MM.1S (cell line): ENCODE measurements around the gene STARD3.

ENCODE experiments used
- DNase-seq: peaks from one replicate; pipeline ENCODE4 v3.0.0-alpha.2; 2015
- H2AFZ ChIP-seq: fragments of 300-600 bp; sonication (generic); 2 replicates; pipeline ENCODE4 v1.6.0; 2016; ENCODE audit warnings: antibody characterized with exemption, low read length
- H3F3A ChIP-seq: fragments of 300-600 bp; sonication (generic); 2 replicates; pipeline ENCODE4 v1.6.1; 2016; ENCODE audit warnings: mild to moderate bottlenecking, antibody characterized with exemption, low read length, moderate library complexity, mixed read lengths; ENCODE audit not compliant: insufficient read depth
- H3K27ac ChIP-seq: fragments of 300-600 bp; sonication (generic); 2 replicates; pipeline ENCODE4 v1.5.1; 2016; ENCODE audit warnings: mild to moderate bottlenecking, low read length
- H3K27me3 ChIP-seq: fragments of 300-600 bp; sonication (generic); replicated peaks from 2 replicates; pipeline ENCODE4 v1.6.0; 2016; ENCODE audit warnings: low read length; ENCODE audit not compliant: insufficient read depth
- H3K36me3 ChIP-seq: fragments of 300-600 bp; sonication (generic); replicated peaks from 2 replicates; pipeline ENCODE4 v1.6.1; 2016; ENCODE audit warnings: mild to moderate bottlenecking, low read length, mixed read lengths; ENCODE audit not compliant: insufficient read depth
- H3K4me1 ChIP-seq: fragments of 300-600 bp; sonication (generic); 2 replicates; pipeline ENCODE4 v1.6.1; 2016; ENCODE audit warnings: low read length, mixed read lengths
- H3K4me2 ChIP-seq: fragments of 300-600 bp; sonication (generic); 2 replicates; pipeline ENCODE4 v1.6.0; 2016; ENCODE audit warnings: low read depth, low read length
- H3K4me3 ChIP-seq: fragments of 300-600 bp; sonication (generic); 2 replicates; pipeline ENCODE4 v1.5.1; 2016; ENCODE audit warnings: low read length, mixed read lengths
- H3K79me2 ChIP-seq: fragments of 300-600 bp; sonication (generic); 2 replicates; pipeline ENCODE4 v1.6.1; 2016; ENCODE audit warnings: mixed run types, low read length, mixed read lengths
- H3K9ac ChIP-seq: fragments of 300-600 bp; sonication (generic); 2 replicates; pipeline ENCODE4 v1.6.1; 2016; ENCODE audit warnings: low read length, mixed read lengths
- H3K9me2 ChIP-seq: fragments of 300-600 bp; sonication (generic); replicated peaks from 2 replicates; pipeline ENCODE4 v1.6.1; 2016; ENCODE audit warnings: mild to moderate bottlenecking, low read length, mixed read lengths; ENCODE audit not compliant: insufficient read depth
- H3K9me3 ChIP-seq: fragments of 300-600 bp; sonication (generic); replicated peaks from 2 replicates; pipeline ENCODE4 v1.6.1; 2016; ENCODE audit warnings: mild to moderate bottlenecking, low read length, mixed read lengths; ENCODE audit not compliant: insufficient read depth
- H4K20me1 ChIP-seq: fragments of 300-600 bp; sonication (generic); 2 replicates; pipeline ENCODE4 v1.6.1; 2016; ENCODE audit warnings: mild to moderate bottlenecking, low read length, moderate library complexity, mixed read lengths; ENCODE audit not compliant: insufficient read depth
- CTCF ChIP-seq: fragments of 300-600 bp; sonication (generic); IDR thresholded peaks from 2 replicates; pipeline ENCODE4 v1.5.1; 2016; ENCODE audit warnings: antibody characterized with exemption, low read length, mixed read lengths
- EZH2 ChIP-seq: fragments of 300-600 bp; sonication (generic); optimal IDR thresholded peaks from 2 replicates; pipeline ENCODE3; 2017; ENCODE audit warnings: low read depth, mild to moderate bottlenecking, antibody characterized with exemption, low read length, mixed read lengths
- EZH2phosphoT487 ChIP-seq: fragments of 300-600 bp; sonication (generic); IDR thresholded peaks from 2 replicates; pipeline ENCODE4 v1.6.1; 2018; ENCODE audit warnings: antibody characterized with exemption, low read length

The STARD3 gene

DNA sequence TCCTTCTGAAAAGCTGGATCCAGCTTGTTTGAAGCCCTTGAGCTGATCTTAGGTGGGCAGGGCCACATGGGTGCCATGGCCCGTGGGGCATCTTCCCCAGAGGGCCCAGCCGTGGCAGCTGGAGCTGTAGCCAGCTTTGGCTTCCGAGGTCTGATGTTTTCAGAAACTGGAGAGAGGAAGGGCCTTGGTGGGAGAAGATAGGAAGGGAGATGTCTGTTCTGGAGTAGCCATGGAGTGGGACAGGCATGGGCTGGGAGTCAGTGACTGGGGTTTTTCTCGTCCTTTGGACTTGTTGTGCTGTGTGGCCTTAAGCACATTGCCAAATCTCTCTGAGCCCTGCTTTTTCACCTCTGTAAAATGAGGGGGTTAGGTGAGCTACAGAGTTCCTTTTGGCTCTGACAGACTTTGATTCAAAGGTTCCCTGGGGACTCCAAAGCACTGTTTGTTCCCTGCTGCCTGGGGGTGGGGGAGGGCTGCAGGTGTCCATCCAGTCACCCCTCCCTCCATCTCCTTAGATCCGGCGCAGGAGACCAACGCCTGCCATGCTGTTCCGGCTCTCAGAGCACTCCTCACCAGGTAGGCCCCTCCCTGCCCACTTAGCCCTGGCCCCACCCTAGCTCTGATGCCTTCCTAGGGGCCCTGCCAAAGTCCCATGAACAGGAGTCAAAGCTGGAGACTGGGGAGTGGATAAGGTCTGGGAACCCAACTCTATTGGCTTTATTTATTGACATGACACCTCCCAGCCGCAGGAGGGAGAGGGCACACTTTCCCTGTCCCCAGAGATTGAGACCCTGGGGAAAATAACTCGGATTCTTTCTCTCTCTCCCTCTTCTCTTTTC is 8.1 kb upstream of the STARD3 start:
- DNase-seq, result no peak
- Histone ChIP-seq H3K9me3 (no peaks in the 10 kb centered on the region), H2AFZ (no peak overlapping the region), H3K79me2 (no peaks in the 10 kb centered on the region), H3K9me2 (no peaks in the 10 kb centered on the region), H3K4me1 (no peaks in the 10 kb centered on the region), H3F3A (no peaks in the 10 kb centered on the region), H3K9ac (no peak overlapping the region), H3K27ac (no peak overlapping the region), H3K4me3 (no peak overlapping the region), H4K20me1 (no peaks in the 10 kb centered on the region), H3K36me3 (no peaks in the 10 kb centered on the region), H3K4me2 (no peak overlapping the region), H3K27me3 (peaks cover 48% of the 10 kb centered on the region)
- no peak for TF ChIP-seq EZH2
- no peak for TF ChIP-seq CTCF
- no peak for TF ChIP-seq EZH2phosphoT487

DNA sequence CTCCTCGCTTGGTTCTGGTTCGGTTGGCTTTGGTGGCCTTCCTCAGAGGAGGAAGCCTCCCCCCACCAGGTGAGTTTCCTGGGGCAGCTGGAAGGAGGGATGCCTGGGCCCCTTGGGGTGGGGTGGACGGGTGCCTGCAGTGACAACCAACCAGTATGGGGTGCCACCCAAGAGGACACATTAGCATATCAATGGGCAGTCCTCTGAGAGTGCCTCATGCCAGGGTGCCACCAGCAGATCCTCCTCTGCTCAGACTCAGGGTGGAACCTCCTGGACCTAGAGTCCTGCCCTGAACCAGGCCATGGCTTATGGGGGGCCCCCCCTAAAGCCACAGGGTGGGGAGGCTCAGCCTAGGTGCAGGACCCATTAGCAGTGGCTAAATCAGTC is 7.5 kb upstream of the STARD3 start:
- DNase-seq, result no peak
- no peaks in the 10 kb centered on the region for H3K9me3 ChIP-seq
- no peaks in the 10 kb centered on the region for H3K36me3 ChIP-seq
- no peaks in the 10 kb centered on the region for H3K9me2 ChIP-seq
- H3K27me3 ChIP-seq, result peaks cover 48% of the 10 kb centered on the region
- H3K4me2 ChIP-seq, result no peak overlapping the region
- H3K79me2 ChIP-seq, result no peaks in the 10 kb centered on the region
- no peak overlapping the region for H3K4me3 ChIP-seq
- no peaks in the 10 kb centered on the region for H4K20me1 ChIP-seq
- no peak overlapping the region for H2AFZ ChIP-seq
- H3K9ac ChIP-seq, result no peak overlapping the region
- H3K27ac ChIP-seq, result no peak overlapping the region
- H3K4me1 ChIP-seq, result no peaks in the 10 kb centered on the region
- no peaks in the 10 kb centered on the region for H3F3A ChIP-seq
- no peak for TF ChIP-seq EZH2
- TF ChIP-seq EZH2phosphoT487, result no peak

DNA sequence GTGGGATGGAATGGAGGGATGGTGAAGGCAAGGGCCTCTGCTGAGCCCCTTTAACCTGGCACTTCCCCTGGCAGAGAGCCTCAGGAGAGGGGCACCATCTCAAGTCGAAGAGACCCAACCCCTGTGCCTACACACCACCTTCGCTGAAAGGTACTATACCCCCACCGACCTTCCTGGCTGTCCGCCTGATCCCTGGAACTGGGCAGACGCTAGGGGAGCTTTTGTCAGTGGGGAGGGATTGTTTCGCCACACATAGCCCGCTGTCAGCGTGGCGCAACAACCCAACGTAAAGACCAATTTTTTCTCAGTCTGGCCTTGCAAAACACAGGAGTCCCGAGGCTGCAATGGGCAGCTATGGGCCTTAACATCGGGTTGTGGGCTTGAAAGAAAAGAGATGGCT is 7.0 kb upstream of the STARD3 start:
- H3K9ac ChIP-seq, result no peak overlapping the region
- no peak overlapping the region for H3K4me2 ChIP-seq
- H2AFZ ChIP-seq, result no peak overlapping the region
- H3K9me3 ChIP-seq, result no peaks in the 10 kb centered on the region
- no peaks in the 10 kb centered on the region for H4K20me1 ChIP-seq
- no peaks in the 10 kb centered on the region for H3K4me1 ChIP-seq
- DNase-seq, result no peak
- no peak overlapping the region for H3K27ac ChIP-seq
- no peaks in the 10 kb centered on the region for H3K9me2 ChIP-seq
- no peaks in the 10 kb centered on the region for H3F3A ChIP-seq
- no peaks in the 10 kb centered on the region for H3K36me3 ChIP-seq
- no peak overlapping the region for H3K4me3 ChIP-seq
- TF ChIP-seq CTCF (no peak), EZH2phosphoT487 (no peak), EZH2 (no peak)
- no peaks in the 10 kb centered on the region for H3K79me2 ChIP-seq
- peaks cover 48% of the 10 kb centered on the region for H3K27me3 ChIP-seq

DNA sequence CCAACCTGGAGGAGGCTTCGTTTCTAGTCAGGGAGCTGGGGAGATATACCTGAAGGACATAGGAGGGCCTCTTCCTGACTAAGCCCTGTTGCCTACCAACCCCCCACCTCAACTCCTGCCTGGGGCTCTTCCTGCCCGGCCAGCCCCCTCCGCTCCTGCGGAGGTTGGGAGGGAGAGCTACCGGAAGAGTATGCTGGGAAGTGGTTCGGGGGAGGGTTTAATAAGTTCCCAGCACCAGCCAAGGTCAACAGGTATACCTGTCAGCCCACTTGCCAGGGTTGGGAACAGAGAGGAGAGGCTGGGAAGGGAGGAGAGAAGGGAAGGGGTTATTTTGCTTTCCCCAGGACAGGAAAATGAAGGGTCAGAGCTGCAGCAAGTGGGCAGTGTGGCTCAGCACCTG is 5.5 kb upstream of the STARD3 start:
- no peak overlapping the region for H3K4me2 ChIP-seq
- no peak overlapping the region for H3K4me3 ChIP-seq
- no peak for DNase-seq
- no peaks in the 10 kb centered on the region for H3K9me2 ChIP-seq
- TF ChIP-seq CTCF, result no peak
- TF ChIP-seq EZH2, result no peak
- no peak for TF ChIP-seq EZH2phosphoT487
- H3K9me3 ChIP-seq, result no peaks in the 10 kb centered on the region
- no peaks in the 10 kb centered on the region for H3K79me2 ChIP-seq
- H3F3A ChIP-seq, result no peaks in the 10 kb centered on the region
- no peaks in the 10 kb centered on the region for H4K20me1 ChIP-seq
- H3K36me3 ChIP-seq, result no peaks in the 10 kb centered on the region
- H2AFZ ChIP-seq, result no peak overlapping the region
- H3K9ac ChIP-seq, result no peak overlapping the region
- H3K27me3 ChIP-seq, result peaks cover 35% of the 10 kb centered on the region
- H3K4me1 ChIP-seq, result no peaks in the 10 kb centered on the region; the same call in 1 of the 2 replicates
- no peak overlapping the region for H3K27ac ChIP-seq
